IMR-90 (cell line): Measurements from ENCODE around the gene AFG1L. TPM values are rescaled to one million over a fixed set of nuclear protein-coding genes. Genes with fewer than 3 reads are reported as not detected.

Experiments used
- ATAC-seq: fragments of 200-7000 bp; cut with Tn5 transposase; 2 replicates; pipeline ENCODE4 v1.9.1; 2020; ENCODE audit warnings: low read depth, mild to moderate bottlenecking, moderate library complexity
- BruUV-seq: library from RNA; stranded (reverse); fragments of 400-500 nt; replicated peaks from 2 replicates; lab custom pipeline; 2021; lab: Mats Ljungman, UMichigan
- CTCF ChIA-PET: fragments of 300-600 bp; formaldehyde crosslinking; extraction: SDS; loops from one replicate; lab custom pipeline; 2021; ENCODE audit warnings: antibody characterized with exemption; lab: Yijun Ruan, JAX
- POLR2A ChIA-PET: fragments of 300-600 bp; sonication (Branson Sonifier 250); formaldehyde crosslinking; loops from one replicate; lab custom pipeline; 2022; ENCODE audit warnings: antibody characterized with exemption; ENCODE audit not compliant: unreplicated experiment; lab: Charles Lee
- DNase-seq: peaks from one replicate; pipeline ENCODE4 v3.0.0; 2013
- H2AFZ ChIP-seq: replicated peaks from 2 replicates; pipeline ENCODE3; 2013; ENCODE audit warnings: low read length, mild to moderate bottlenecking; ENCODE audit not compliant: poor library complexity
- H2AK5ac ChIP-seq: 2 replicates; pipeline ENCODE4 v1.6.1; 2013; ENCODE audit warnings: low read depth, low read length, inconsistent platforms
- H2AK9ac ChIP-seq: replicated peaks from 2 replicates; pipeline ENCODE3; 2013; ENCODE audit warnings: mild to moderate bottlenecking, low read depth, low read length, moderate library complexity; ENCODE audit not compliant: poor library complexity
- H2BK120ac ChIP-seq: 2 replicates; pipeline ENCODE4 v1.6.1; 2013; ENCODE audit warnings: low read depth, low read length, inconsistent platforms
- H2BK15ac ChIP-seq: 3 replicates; pipeline ENCODE4 v1.6.1; 2013; ENCODE audit warnings: low read depth, low read length, inconsistent platforms
- H2BK20ac ChIP-seq: 2 replicates; pipeline ENCODE4 v1.6.1; 2013; ENCODE audit warnings: low read depth, mild to moderate bottlenecking, inconsistent platforms, low read length, moderate library complexity
- H2BK5ac ChIP-seq: 2 replicates; pipeline ENCODE4 v1.6.1; 2013; ENCODE audit warnings: mild to moderate bottlenecking, low read depth, low read length, inconsistent platforms; ENCODE audit not compliant: poor library complexity, severe bottlenecking
- H3K14ac ChIP-seq: replicated peaks from 2 replicates; pipeline ENCODE4 v1.6.1; 2013; ENCODE audit warnings: low read depth, low read length, inconsistent platforms
- H3K18ac ChIP-seq: 2 replicates; pipeline ENCODE4 v1.6.1; 2013; ENCODE audit warnings: low read depth, low read length, control low read depth
- H3K23ac ChIP-seq: 2 replicates; pipeline ENCODE4 v1.6.1; 2013; ENCODE audit warnings: low read depth, low read length, inconsistent platforms
- H3K27ac ChIP-seq: 2 replicates; pipeline ENCODE4 v1.5.1; 2013; ENCODE audit warnings: mild to moderate bottlenecking, control low read depth, low read length; ENCODE audit not compliant: insufficient read depth
- H3K27me3 ChIP-seq: 2 replicates; pipeline ENCODE4 v1.6.1; 2013; ENCODE audit warnings: low read length; ENCODE audit not compliant: control insufficient read depth, insufficient read depth
- H3K36me3 ChIP-seq: 2 replicates; pipeline ENCODE4 v1.6.1; 2013; ENCODE audit warnings: low read length, mixed read lengths; ENCODE audit not compliant: control insufficient read depth, insufficient read depth
- H3K4ac ChIP-seq: 2 replicates; pipeline ENCODE4 v1.6.1; 2013; ENCODE audit warnings: low read depth, low read length, inconsistent platforms
- H3K4me1 ChIP-seq: 2 replicates; pipeline ENCODE4 v1.6.1; 2013; ENCODE audit warnings: low read length, mixed read lengths; ENCODE audit not compliant: control insufficient read depth, insufficient read depth
- H3K4me2 ChIP-seq: 2 replicates; pipeline ENCODE4 v1.6.1; 2013; ENCODE audit warnings: low read depth, mild to moderate bottlenecking, control low read depth, low read length, moderate library complexity
- H3K4me3 ChIP-seq: 2 replicates; pipeline ENCODE4 v1.5.1; 2013; ENCODE audit warnings: low read depth, mild to moderate bottlenecking, control low read depth, low read length, moderate library complexity; ENCODE audit not compliant: insufficient read depth
- H3K56ac ChIP-seq: 2 replicates; pipeline ENCODE4 v1.6.1; 2013; ENCODE audit warnings: low read length, inconsistent platforms; ENCODE audit not compliant: insufficient read depth; ENCODE audit errors: extremely low read depth
- H3K79me1 ChIP-seq, 2 experiments: 2 replicates each; pipeline ENCODE4 v1.6.1; 2013; ENCODE audit warnings: low read length in 2 of 2, inconsistent platforms in 1 of 2, low read depth in 1 of 2
- H3K9ac ChIP-seq: 2 replicates; pipeline ENCODE4 v1.6.1; 2013; ENCODE audit warnings: low read depth, low read length, control low read depth
- H3K9me1 ChIP-seq: 2 replicates; pipeline ENCODE4 v1.6.1; 2013; ENCODE audit warnings: low read length, inconsistent platforms; ENCODE audit not compliant: insufficient read depth
- H3K9me3 ChIP-seq: 2 replicates; pipeline ENCODE4 v1.6.1; 2013; ENCODE audit warnings: low read length; ENCODE audit not compliant: control insufficient read depth, insufficient read depth
- H4K20me1 ChIP-seq: 2 replicates; pipeline ENCODE4 v1.6.1; 2013; ENCODE audit warnings: low read length, inconsistent platforms; ENCODE audit not compliant: insufficient read depth
- H4K5ac ChIP-seq: 2 replicates; pipeline ENCODE4 v1.6.1; 2013; ENCODE audit warnings: mild to moderate bottlenecking, low read depth, low read length, control low read depth
- H4K8ac ChIP-seq, 2 experiments: 2 replicates each; pipeline ENCODE4 v1.6.1; 2013; ENCODE audit warnings: low read depth in 2 of 2, low read length in 2 of 2, control low read depth in 1 of 2, inconsistent platforms in 1 of 2
- H4K91ac ChIP-seq: 2 replicates; pipeline ENCODE4 v1.6.1; 2013; ENCODE audit warnings: low read depth, low read length, inconsistent platforms; ENCODE audit not compliant: insufficient read depth
- BHLHE40 ChIP-seq: fragments of 150-350 bp; IDR thresholded peaks from 2 replicates; pipeline ENCODE4 v1.6.1; 2016; ENCODE audit warnings: mild to moderate bottlenecking, low read depth, low read length
- CEBPB ChIP-seq: IDR thresholded peaks from 2 replicates; pipeline ENCODE4 v1.6.1; 2012; ENCODE audit warnings: low read depth, low read length, improper control_type of control experiment
- CHD1 ChIP-seq: IDR thresholded peaks from 2 replicates; pipeline ENCODE4 v1.6.1; 2012; ENCODE audit warnings: low read depth, low read length, improper control_type of control experiment
- MXI1 ChIP-seq: IDR thresholded peaks from 2 replicates; pipeline ENCODE4 v1.6.1; 2012; ENCODE audit warnings: low read depth, mild to moderate bottlenecking, low read length, moderate library complexity, borderline replicate concordance
- RCOR1 ChIP-seq: IDR thresholded peaks from 2 replicates; pipeline ENCODE4 v1.6.1; 2012; ENCODE audit warnings: mild to moderate bottlenecking, low read length, improper control_type of control experiment; ENCODE audit not compliant: insufficient replicate concordance
- SMC3 ChIP-seq: fragments of 150-350 bp; IDR thresholded peaks from 2 replicates; pipeline ENCODE4 v1.6.1; 2016; ENCODE audit warnings: low read depth, mild to moderate bottlenecking, antibody characterized with exemption, low read length, moderate library complexity
- WGBS, 2 experiments: methylation state at CpG; one replicate each; pipeline versions ENCODE4 v1.1.5 to v1.1.7; 2013; ENCODE audit warnings: missing lambda C conversion rate in 2 of 2; ENCODE audit not compliant: insufficient read length in 1 of 2; ENCODE audit errors: extremely low coverage in 2 of 2; 5-methylcytosine and 5-hydroxymethylcytosine counted together
- dilution Hi-C: fragments of 300-500 bp; cut with HindIII; formaldehyde crosslinking; loops from one replicate; pipeline ENCODE4 v1.14.3; 2018; ENCODE audit warnings: low sequenced_read_pairs; ENCODE audit not compliant: unreplicated experiment
- in situ Hi-C: fragments of 300-500 bp; cut with MboI; formaldehyde crosslinking; loops from 3 replicates; pipeline ENCODE4 v1.14.3; 2019; ENCODE audit warnings: low sequenced_read_pairs, inconsistent platforms, mixed read lengths
- intact Hi-C: fragments of 100-400 bp; cut with micrococcal nuclease; formaldehyde crosslinking; loops from 2 replicates; pipeline ENCODE4 v1.10.0; 2022
- polyA plus RNA-seq, 3 experiments: library from polyadenylated mRNA; depleted of rRNA; stranded (reverse); fragments of >200 nt; gene quantifications; 2 replicates each; pipeline ENCODE4 v1.2.3, GENCODE V29; 2012; ENCODE audit warnings: low replicate concordance in 1 of 3
- total RNA-seq: library from RNA; depleted of rRNA; stranded (reverse); fragments of >200 nt; gene quantifications from 2 replicates; pipeline ENCODE4 v1.2.3, GENCODE V29; 2012
- TF ChIP-seq, protein P1 (sequence below): conservative IDR thresholded peaks from 2 replicates; pipeline ENCODE4 v1.5.1; 2012; ENCODE audit warnings: mild to moderate bottlenecking, low read depth, low read length, improper control_type of control experiment
- TF ChIP-seq, protein P2 (sequence below): fragments of 150-350 bp; IDR thresholded peaks from 2 replicates; pipeline ENCODE4 v1.6.1; 2017; ENCODE audit warnings: mild to moderate bottlenecking, antibody characterized with exemption, low read length, low read depth

The AFG1L gene
- total and polyA plus RNA-seq, 2 of the 4 experiments (the other 2 are of a cell fraction), result 1.0 to 2.0 TPM

DNA sequence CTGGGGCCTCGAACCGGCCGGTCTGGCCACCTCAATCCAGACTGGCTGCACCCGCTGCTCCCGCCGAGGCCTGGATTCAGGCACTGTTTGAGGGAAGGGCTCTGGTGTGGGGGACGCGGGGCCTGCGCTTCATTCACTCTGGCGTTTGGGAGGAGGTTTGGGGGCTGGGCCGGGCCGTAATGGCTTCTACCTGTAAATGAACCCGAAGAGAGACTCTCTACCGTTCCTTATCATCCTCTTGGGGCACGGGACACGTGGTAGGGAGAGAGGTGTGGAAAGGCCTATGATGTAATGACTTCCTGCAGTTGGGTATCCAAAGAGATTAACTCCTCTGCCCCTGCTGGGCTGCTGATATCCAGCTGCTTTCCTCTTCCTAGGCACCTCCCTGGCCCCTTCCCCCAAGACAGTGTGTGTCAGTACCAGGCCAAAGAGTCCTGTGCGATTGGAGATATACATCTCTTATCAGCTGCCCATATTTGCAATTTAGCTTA, 267.7 kb downstream of the AFG1L start:
- Histone ChIP-seq H4K20me1 (peaks cover 40% of the 10 kb centered on the region), H3K4me1 (peaks cover 14% of the 10 kb centered on the region), H2BK15ac (0 out of 3 replicates have a peak overlapping the region, but pooled peaks have one; percentile 3), H2AK5ac (peak overlapping the region; percentile 92), H3K27me3 (no peaks in the 10 kb centered on the region), H3K27ac (peak overlapping the region; percentile 92), H2BK120ac (peak overlapping the region; percentile 38), H4K91ac (peak overlapping the region; percentile 76), H4K8ac (peak overlapping the region; percentile 67 to 68; a peak in 3 of 4 replicates), H3K9me3 (no peaks in the 10 kb centered on the region), H4K5ac (no peak overlapping the region), H3K4me2 (peak overlapping the region; percentile 90), H2AK9ac (peak overlapping the region; percentile 92), H3K18ac (peak overlapping the region; percentile 75), H3K56ac (peak overlapping the region; percentile 93), H2BK20ac (no peak overlapping the region), H3K79me1 (peaks cover 4 to 40% of the 10 kb centered on the region in 2 experiments; a peak in 2 of 4 replicates), H3K9me1 (peaks cover 5% of the 10 kb centered on the region), H2BK5ac (peak overlapping the region; percentile 91), H3K4ac (peak overlapping the region; percentile 59), H3K23ac (peak overlapping the region; percentile 91), H3K36me3 (peaks cover 10% of the 10 kb centered on the region), H2AFZ (peak overlapping the region; percentile 58), H3K4me3 (peak overlapping the region; percentile 78), H3K9ac (peak overlapping the region; percentile 93), H3K14ac (peak overlapping the region; percentile 50)
- ChIA-PET CTCF (interaction anchor here (0.7 kb wide), 1 partner anchor 87 kb away, joined by 3 read pairs; no protein-coding TSS in a partner anchor), POLR2A (no interaction called here)
- in situ Hi-C loops (no loop called here), intact Hi-C loops (loop anchor here (1.0 to 5.0 kb wide), 3 partner anchors 94 to 220 kb away; no protein-coding TSS in a partner anchor), dilution Hi-C loops (no loop called here)
- ATAC-seq (no peak), DNase-seq (peak; percentile 81)
- TF ChIP-seq, protein P1, sequence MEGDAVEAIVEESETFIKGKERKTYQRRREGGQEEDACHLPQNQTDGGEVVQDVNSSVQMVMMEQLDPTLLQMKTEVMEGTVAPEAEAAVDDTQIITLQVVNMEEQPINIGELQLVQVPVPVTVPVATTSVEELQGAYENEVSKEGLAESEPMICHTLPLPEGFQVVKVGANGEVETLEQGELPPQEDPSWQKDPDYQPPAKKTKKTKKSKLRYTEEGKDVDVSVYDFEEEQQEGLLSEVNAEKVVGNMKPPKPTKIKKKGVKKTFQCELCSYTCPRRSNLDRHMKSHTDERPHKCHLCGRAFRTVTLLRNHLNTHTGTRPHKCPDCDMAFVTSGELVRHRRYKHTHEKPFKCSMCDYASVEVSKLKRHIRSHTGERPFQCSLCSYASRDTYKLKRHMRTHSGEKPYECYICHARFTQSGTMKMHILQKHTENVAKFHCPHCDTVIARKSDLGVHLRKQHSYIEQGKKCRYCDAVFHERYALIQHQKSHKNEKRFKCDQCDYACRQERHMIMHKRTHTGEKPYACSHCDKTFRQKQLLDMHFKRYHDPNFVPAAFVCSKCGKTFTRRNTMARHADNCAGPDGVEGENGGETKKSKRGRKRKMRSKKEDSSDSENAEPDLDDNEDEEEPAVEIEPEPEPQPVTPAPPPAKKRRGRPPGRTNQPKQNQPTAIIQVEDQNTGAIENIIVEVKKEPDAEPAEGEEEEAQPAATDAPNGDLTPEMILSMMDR, result 0 out of 2 replicates have a peak, but pooled peaks have one; percentile 5
- TF ChIP-seq RCOR1, result no peak
- TF ChIP-seq CHD1, result no peak
- TF ChIP-seq SMC3, result peak; percentile 17; the same call in 1 of the 2 replicates
- TF ChIP-seq MXI1, result peak; percentile 86
- TF ChIP-seq, protein P2, sequence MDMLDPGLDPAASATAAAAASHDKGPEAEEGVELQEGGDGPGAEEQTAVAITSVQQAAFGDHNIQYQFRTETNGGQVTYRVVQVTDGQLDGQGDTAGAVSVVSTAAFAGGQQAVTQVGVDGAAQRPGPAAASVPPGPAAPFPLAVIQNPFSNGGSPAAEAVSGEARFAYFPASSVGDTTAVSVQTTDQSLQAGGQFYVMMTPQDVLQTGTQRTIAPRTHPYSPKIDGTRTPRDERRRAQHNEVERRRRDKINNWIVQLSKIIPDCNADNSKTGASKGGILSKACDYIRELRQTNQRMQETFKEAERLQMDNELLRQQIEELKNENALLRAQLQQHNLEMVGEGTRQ, result peak; percentile 87
- TF ChIP-seq CEBPB, result peak; percentile 84
- TF ChIP-seq BHLHE40, result peak; percentile 49; the same call in 1 of the 2 replicates
- WGBS, 2 experiments, result 10% methylated on average over 2 of the region's 17 CpGs; no CpG with 5 or more reads in 1 of the 2 experiments
- no TSS peak for BruUV-seq
